Measurements from ENCODE around the gene SPSB2.

GRCh38 chr12:6884539-6884938 is 11.4 kb upstream of the SPSB2 start:
- no peak for TF ChIP-seq CTCF (IDR thresholded peaks at IDR 0.05)
- no peak for TF ChIP-seq POLR2A (IDR thresholded peaks at IDR 0.05)
- TF ChIP-seq EP300 (IDR thresholded peaks at IDR 0.05), result no peak

All from suprapubic skin (tissue), 3 donors.